ENCODE measurements around the gene SFN.

- TF ChIP-seq CTCF (IDR thresholded peaks at IDR 0.05; ENCODE audit: insufficient read depth, low read depth, low read length) (no peak), EZH2 (IDR thresholded peaks at IDR 0.05; ENCODE audit: insufficient read depth, low read length) (no peak)
Observed at GRCh38 chr1:26907071-26907917, 44.3 kb downstream of the SFN start.
